ENCODE measurements around the gene HDAC4.

Gene HDAC4

GRCh38 chr2:239022437-239023260, 378.2 kb downstream of the HDAC4 start:
- Histone ChIP-seq H3K4me3 (ENCODE audit: insufficient read length, low read depth) (no peak overlapping the region), H3K9me3 (ENCODE audit: insufficient read depth, low read length) (no peaks in the 10 kb centered on the region), H3K4me1 (ENCODE audit: insufficient read depth, insufficient read length) (peaks cover 8% of the 10 kb centered on the region), H3K27me3 (ENCODE audit: insufficient read depth, insufficient read length) (no peaks in the 10 kb centered on the region), H3K36me3 (ENCODE audit: insufficient read depth, insufficient read length, low read length) (no peaks in the 10 kb centered on the region), H3K9ac (ENCODE audit: insufficient read length, low read depth) (no peak overlapping the region)
- DNase-seq (ENCODE audit: low read depth, low spot score): no peak
- no peak for TF ChIP-seq ZNF274 (IDR thresholded peaks at IDR 0.05; ENCODE audit: low read depth, low read length)
- TF ChIP-seq YY1 (IDR thresholded peaks at IDR 0.05; ENCODE audit: insufficient read depth, insufficient read length): no peak
- no peak for TF ChIP-seq SUZ12 (IDR thresholded peaks at IDR 0.05; ENCODE audit: extremely low read depth, insufficient read depth, insufficient read length)

GRCh38 chr2:239021651-239022436, 379.0 kb downstream of the HDAC4 start:
- H3K27me3 ChIP-seq (ENCODE audit: insufficient read depth, insufficient read length): no peaks in the 10 kb centered on the region
- TF ChIP-seq YY1 (IDR thresholded peaks at IDR 0.05; ENCODE audit: insufficient read depth, insufficient read length): no peak
- TF ChIP-seq ZNF274 (IDR thresholded peaks at IDR 0.05; ENCODE audit: low read depth, low read length): no peak
- no peak for TF ChIP-seq SUZ12 (IDR thresholded peaks at IDR 0.05; ENCODE audit: extremely low read depth, insufficient read depth, insufficient read length)
- H3K4me3 ChIP-seq (ENCODE audit: insufficient read length, low read depth): no peak overlapping the region
- DNase-seq (ENCODE audit: low read depth, low spot score): no peak
- H3K4me1 ChIP-seq (ENCODE audit: insufficient read depth, insufficient read length): peaks cover 8% of the 10 kb centered on the region
- no peaks in the 10 kb centered on the region for H3K36me3 ChIP-seq (ENCODE audit: insufficient read depth, insufficient read length, low read length)
- H3K9ac ChIP-seq (ENCODE audit: insufficient read length, low read depth): no peak overlapping the region
- no peaks in the 10 kb centered on the region for H3K9me3 ChIP-seq (ENCODE audit: insufficient read depth, low read length)

- no peaks in the 10 kb centered on the region for H3K27me3 ChIP-seq (ENCODE audit: insufficient read depth, insufficient read length)
Observed at GRCh38 chr2:239021224-239021623, 379.6 kb downstream of the HDAC4 start.

GRCh38 chr2:239020541-239021041, 380.2 kb downstream of the HDAC4 start:
- Histone ChIP-seq H3K27me3 (ENCODE audit: insufficient read depth, insufficient read length) (no peaks in the 10 kb centered on the region), H3K4me3 (ENCODE audit: insufficient read length, low read depth) (no peak overlapping the region), H3K9ac (ENCODE audit: insufficient read length, low read depth) (no peak overlapping the region), H3K36me3 (ENCODE audit: insufficient read depth, insufficient read length, low read length) (no peaks in the 10 kb centered on the region), H3K9me3 (ENCODE audit: insufficient read depth, low read length) (no peaks in the 10 kb centered on the region), H3K4me1 (ENCODE audit: insufficient read depth, insufficient read length) (peaks cover 8% of the 10 kb centered on the region)
- TF ChIP-seq ZNF274 (IDR thresholded peaks at IDR 0.05; ENCODE audit: low read depth, low read length): no peak
- TF ChIP-seq YY1 (IDR thresholded peaks at IDR 0.05; ENCODE audit: insufficient read depth, insufficient read length): no peak
- no peak for TF ChIP-seq SUZ12 (IDR thresholded peaks at IDR 0.05; ENCODE audit: extremely low read depth, insufficient read depth, insufficient read length)
- DNase-seq (ENCODE audit: low read depth, low spot score): no peak

More at GRCh38 chr2:239021224-239021623, 379.6 kb downstream of the HDAC4 start:
- H3K4me1 ChIP-seq (ENCODE audit: insufficient read depth, insufficient read length): peaks cover 8% of the 10 kb centered on the region
- H3K4me3 ChIP-seq (ENCODE audit: insufficient read length, low read depth): no peak overlapping the region
- no peak for TF ChIP-seq SUZ12 (IDR thresholded peaks at IDR 0.05; ENCODE audit: extremely low read depth, insufficient read depth, insufficient read length)
- no peak for TF ChIP-seq ZNF274 (IDR thresholded peaks at IDR 0.05; ENCODE audit: low read depth, low read length)
- no peak for TF ChIP-seq YY1 (IDR thresholded peaks at IDR 0.05; ENCODE audit: insufficient read depth, insufficient read length)
- H3K9me3 ChIP-seq (ENCODE audit: insufficient read depth, low read length): no peaks in the 10 kb centered on the region
- H3K36me3 ChIP-seq (ENCODE audit: insufficient read depth, insufficient read length, low read length): no peaks in the 10 kb centered on the region
- no peak overlapping the region for H3K9ac ChIP-seq (ENCODE audit: insufficient read length, low read depth)
- DNase-seq (ENCODE audit: low read depth, low spot score): no peak

GRCh38 chr2:239019183-239019581, 381.6 kb downstream of the HDAC4 start:
- no peak overlapping the region for H3K4me3 ChIP-seq (ENCODE audit: insufficient read length, low read depth)
- TF ChIP-seq ZNF274 (IDR thresholded peaks at IDR 0.05; ENCODE audit: low read depth, low read length) (no peak), YY1 (IDR thresholded peaks at IDR 0.05; ENCODE audit: insufficient read depth, insufficient read length) (no peak), SUZ12 (IDR thresholded peaks at IDR 0.05; ENCODE audit: extremely low read depth, insufficient read depth, insufficient read length) (no peak)
- DNase-seq (ENCODE audit: low read depth, low spot score): no peak
- H3K9ac ChIP-seq (ENCODE audit: insufficient read length, low read depth): no peak overlapping the region
- H3K36me3 ChIP-seq (ENCODE audit: insufficient read depth, insufficient read length, low read length): no peaks in the 10 kb centered on the region
- H3K9me3 ChIP-seq (ENCODE audit: insufficient read depth, low read length): no peaks in the 10 kb centered on the region
- no peaks in the 10 kb centered on the region for H3K27me3 ChIP-seq (ENCODE audit: insufficient read depth, insufficient read length)
- peaks cover 8% of the 10 kb centered on the region for H3K4me1 ChIP-seq (ENCODE audit: insufficient read depth, insufficient read length)

GRCh38 chr2:239018271-239019182, 382.3 kb downstream of the HDAC4 start:
- DNase-seq (ENCODE audit: low read depth, low spot score): no peak

More at GRCh38 chr2:239018271-239019182, 382.3 kb downstream of the HDAC4 start:
- Histone ChIP-seq H3K9me3 (ENCODE audit: insufficient read depth, low read length) (no peaks in the 10 kb centered on the region), H3K4me1 (ENCODE audit: insufficient read depth, insufficient read length) (peaks cover 8% of the 10 kb centered on the region), H3K27me3 (ENCODE audit: insufficient read depth, insufficient read length) (no peaks in the 10 kb centered on the region), H3K4me3 (ENCODE audit: insufficient read length, low read depth) (no peak overlapping the region), H3K36me3 (ENCODE audit: insufficient read depth, insufficient read length, low read length) (no peaks in the 10 kb centered on the region), H3K9ac (ENCODE audit: insufficient read length, low read depth) (no peak overlapping the region)
- TF ChIP-seq SUZ12 (IDR thresholded peaks at IDR 0.05; ENCODE audit: extremely low read depth, insufficient read depth, insufficient read length) (no peak), YY1 (IDR thresholded peaks at IDR 0.05; ENCODE audit: insufficient read depth, insufficient read length) (no peak), ZNF274 (IDR thresholded peaks at IDR 0.05; ENCODE audit: low read depth, low read length) (no peak)
